Measurements from ENCODE around the gene ECT2. TPM values are rescaled to one million over a fixed set of nuclear protein-coding genes. Genes with fewer than 3 reads are reported as not detected.
"Not testable (repeated sequence)": the region's sequence is repeated elsewhere in the genome, so short reads cannot be mapped to it uniquely, and the experiment has no call there.

Gene ECT2
- total RNA-seq, 1 experiment from 2014 or later: 63.9 TPM

DNA sequence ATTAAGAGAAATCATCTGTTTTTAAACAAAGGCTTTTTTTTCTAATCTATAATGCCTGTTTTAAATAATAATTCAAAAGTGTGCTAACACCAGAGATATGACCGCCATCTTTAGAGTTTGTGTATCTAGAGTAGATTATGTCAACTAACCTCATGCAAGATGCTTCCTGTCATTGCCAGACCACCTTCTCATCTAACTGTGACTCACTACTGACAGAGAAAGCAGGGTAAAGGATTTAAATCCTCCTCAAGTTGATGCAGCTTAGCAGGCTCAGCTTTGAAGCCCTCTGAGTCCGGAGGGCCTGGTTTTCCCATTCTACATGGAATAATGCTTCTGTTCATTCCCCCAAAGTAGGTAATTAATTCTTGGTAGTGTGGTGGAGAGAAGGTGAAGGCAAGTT is 108.5 kb downstream of the ECT2 start:
- no peak for DNase-seq (ENCODE audit: unreplicated experiment)
- no peaks in the 10 kb centered on the region for H3K9me3 Mint-ChIP-seq (ENCODE audit: unreplicated experiment)
- TF ChIP-seq, protein P1, sequence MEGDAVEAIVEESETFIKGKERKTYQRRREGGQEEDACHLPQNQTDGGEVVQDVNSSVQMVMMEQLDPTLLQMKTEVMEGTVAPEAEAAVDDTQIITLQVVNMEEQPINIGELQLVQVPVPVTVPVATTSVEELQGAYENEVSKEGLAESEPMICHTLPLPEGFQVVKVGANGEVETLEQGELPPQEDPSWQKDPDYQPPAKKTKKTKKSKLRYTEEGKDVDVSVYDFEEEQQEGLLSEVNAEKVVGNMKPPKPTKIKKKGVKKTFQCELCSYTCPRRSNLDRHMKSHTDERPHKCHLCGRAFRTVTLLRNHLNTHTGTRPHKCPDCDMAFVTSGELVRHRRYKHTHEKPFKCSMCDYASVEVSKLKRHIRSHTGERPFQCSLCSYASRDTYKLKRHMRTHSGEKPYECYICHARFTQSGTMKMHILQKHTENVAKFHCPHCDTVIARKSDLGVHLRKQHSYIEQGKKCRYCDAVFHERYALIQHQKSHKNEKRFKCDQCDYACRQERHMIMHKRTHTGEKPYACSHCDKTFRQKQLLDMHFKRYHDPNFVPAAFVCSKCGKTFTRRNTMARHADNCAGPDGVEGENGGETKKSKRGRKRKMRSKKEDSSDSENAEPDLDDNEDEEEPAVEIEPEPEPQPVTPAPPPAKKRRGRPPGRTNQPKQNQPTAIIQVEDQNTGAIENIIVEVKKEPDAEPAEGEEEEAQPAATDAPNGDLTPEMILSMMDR (IDR thresholded peaks at IDR 0.05; ENCODE audit: unreplicated experiment): no peak
- ChIA-PET CTCF (no interaction called here), POLR2A (no interaction called here)
- peaks cover 26% of the 10 kb centered on the region for H3K27me3 Mint-ChIP-seq (ENCODE audit: insufficient read depth, unreplicated experiment)
- H3K4me1 Mint-ChIP-seq (ENCODE audit: insufficient read depth, unreplicated experiment): no peaks in the 10 kb centered on the region
- intact Hi-C loops (cut with micrococcal nuclease): no loop called here
- H3K4me3 Mint-ChIP-seq (ENCODE audit: unreplicated experiment): no peak overlapping the region
- H3K27ac Mint-ChIP-seq (ENCODE audit: low read depth, unreplicated experiment): no peak overlapping the region
- no TSS peak for BruUV-seq (replicated peaks)
- H3K36me3 Mint-ChIP-seq (ENCODE audit: insufficient read depth, unreplicated experiment): no peaks in the 10 kb centered on the region

DNA sequence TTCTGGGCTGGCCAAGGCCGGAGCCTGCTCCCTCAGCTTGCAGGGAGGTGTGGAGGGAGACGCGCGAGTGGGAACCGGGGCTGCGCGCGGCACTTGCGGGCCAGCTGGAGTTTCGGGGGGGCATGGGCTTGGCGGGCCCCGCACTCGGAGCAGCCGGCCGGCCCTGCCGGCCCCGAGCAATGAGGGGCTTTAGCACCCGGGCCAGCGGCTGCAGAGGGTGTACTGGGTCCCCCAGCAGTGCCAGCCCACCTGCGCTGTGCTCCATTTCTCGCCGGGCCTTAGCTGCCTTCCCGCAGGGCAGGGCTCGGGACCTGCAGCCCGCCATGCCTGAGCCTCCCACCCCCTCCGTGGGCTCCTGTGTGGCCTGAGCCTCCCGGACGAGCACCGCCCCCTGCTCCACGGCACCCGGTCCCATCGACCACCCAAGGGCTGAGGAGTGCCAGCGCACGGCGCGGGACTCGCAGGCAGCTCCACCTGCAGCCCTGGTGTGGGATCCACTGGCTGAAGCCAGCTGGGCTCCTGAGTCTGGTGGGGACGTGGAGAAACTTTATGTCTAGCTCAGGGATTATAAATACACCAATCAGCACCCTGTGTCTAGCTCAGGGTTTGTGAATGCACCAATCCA is 116.3 kb downstream of the ECT2 start:
- H3K4me1 Mint-ChIP-seq (ENCODE audit: insufficient read depth, unreplicated experiment): peaks cover 14% of the 10 kb centered on the region
- H3K36me3 Mint-ChIP-seq (ENCODE audit: insufficient read depth, unreplicated experiment); BruUV-seq (replicated peaks); H3K4me3 Mint-ChIP-seq (ENCODE audit: unreplicated experiment); H3K9me3 Mint-ChIP-seq (ENCODE audit: unreplicated experiment); CTCF ChIA-PET; H3K27ac Mint-ChIP-seq (ENCODE audit: low read depth, unreplicated experiment); DNase-seq (ENCODE audit: unreplicated experiment); intact Hi-C loops (cut with micrococcal nuclease): not testable (repeated sequence)
- POLR2A ChIA-PET: interaction anchor here (0.7 kb wide), 1 partner anchor 16 kb away, joined by 3 read pairs; no protein-coding TSS in a partner anchor
- H3K27me3 Mint-ChIP-seq (ENCODE audit: insufficient read depth, unreplicated experiment): peaks cover 23% of the 10 kb centered on the region

DNA sequence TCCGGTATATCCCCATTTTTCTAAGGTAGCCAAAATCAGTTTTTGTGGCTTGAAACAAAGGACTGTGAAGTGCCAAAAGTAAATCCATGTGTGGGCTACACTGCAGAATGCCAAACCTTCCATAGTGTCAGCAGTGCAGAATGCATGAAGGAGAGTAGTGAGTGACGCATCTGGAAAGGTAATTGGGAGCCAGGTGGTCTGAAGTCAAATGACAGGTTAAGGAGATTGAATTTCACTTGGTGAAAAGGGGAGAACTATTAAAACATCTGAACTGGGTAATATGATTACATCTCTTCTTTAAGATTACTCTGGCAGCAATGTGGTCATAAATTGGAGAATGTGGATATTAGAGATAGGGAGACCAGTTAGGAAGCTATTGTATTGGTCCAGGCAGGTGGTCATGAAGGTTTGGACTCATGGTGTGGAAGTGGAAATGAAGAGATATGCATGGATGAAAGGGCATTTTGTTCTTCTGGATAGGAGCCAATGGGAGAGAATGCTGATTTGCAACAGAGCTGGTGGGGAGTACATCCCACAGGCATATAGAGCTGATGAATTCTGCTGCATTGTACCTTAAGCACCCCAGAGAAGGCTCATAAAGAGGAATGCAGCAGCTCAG is 118.2 kb downstream of the ECT2 start:
- H3K27ac Mint-ChIP-seq (ENCODE audit: low read depth, unreplicated experiment): no peak overlapping the region
- peaks cover 14% of the 10 kb centered on the region for H3K4me1 Mint-ChIP-seq (ENCODE audit: insufficient read depth, unreplicated experiment)
- DNase-seq (ENCODE audit: unreplicated experiment): peak; percentile 11
- no peak overlapping the region for H3K4me3 Mint-ChIP-seq (ENCODE audit: unreplicated experiment)
- H3K36me3 Mint-ChIP-seq (ENCODE audit: insufficient read depth, unreplicated experiment): no peaks in the 10 kb centered on the region
- CTCF ChIA-PET: interaction anchor here (0.9 to 1.4 kb wide), 3 partner anchors 13 to 33 kb away, joined by 3 to 5 read pairs (median 4); no protein-coding TSS in a partner anchor
- POLR2A ChIA-PET: interaction anchor here (0.7 to 1.2 kb wide), 4 partner anchors 8 to 688 kb away, joined by 3 to 4 read pairs (median 3); no protein-coding TSS in a partner anchor
- intact Hi-C loops (cut with micrococcal nuclease): no loop called here
- H3K27me3 Mint-ChIP-seq (ENCODE audit: insufficient read depth, unreplicated experiment): peaks cover 23% of the 10 kb centered on the region
- TF ChIP-seq, protein P1 (IDR thresholded peaks at IDR 0.05; ENCODE audit: unreplicated experiment): no peak
- no peaks in the 10 kb centered on the region for H3K9me3 Mint-ChIP-seq (ENCODE audit: unreplicated experiment)
- no TSS peak for BruUV-seq (replicated peaks)

DNA sequence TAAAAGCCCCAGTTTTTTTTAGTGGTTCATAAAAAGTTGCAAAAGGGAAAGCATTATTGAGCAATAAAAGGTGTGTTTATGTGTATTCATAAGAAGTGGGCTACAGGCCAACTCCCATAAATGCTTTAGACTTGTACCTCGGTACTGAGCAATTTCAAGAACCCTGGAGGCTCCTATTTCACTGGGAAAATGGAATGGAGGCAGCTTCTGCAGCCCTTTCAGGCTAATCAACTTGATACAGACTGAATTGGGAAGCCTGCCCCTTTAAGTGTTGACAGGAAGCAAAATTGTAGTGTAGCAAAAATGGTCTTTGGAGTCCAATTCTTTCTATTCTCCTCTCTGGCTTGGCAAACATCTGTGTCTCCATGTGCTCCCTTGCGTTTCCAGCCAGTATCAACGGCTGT is 118.8 kb downstream of the ECT2 start:
- Mint-ChIP-seq H3K9me3 (ENCODE audit: unreplicated experiment) (no peaks in the 10 kb centered on the region), H3K36me3 (ENCODE audit: insufficient read depth, unreplicated experiment) (no peaks in the 10 kb centered on the region), H3K27me3 (ENCODE audit: insufficient read depth, unreplicated experiment) (peaks cover 18% of the 10 kb centered on the region), H3K27ac (ENCODE audit: low read depth, unreplicated experiment) (no peak overlapping the region), H3K4me3 (ENCODE audit: unreplicated experiment) (no peak overlapping the region), H3K4me1 (ENCODE audit: insufficient read depth, unreplicated experiment) (peaks cover 14% of the 10 kb centered on the region)
- peak; percentile 93 for DNase-seq (ENCODE audit: unreplicated experiment)
- intact Hi-C loops (cut with micrococcal nuclease): no loop called here
- no TSS peak for BruUV-seq (replicated peaks)
- CTCF ChIA-PET: interaction anchor here (0.6 to 1.4 kb wide), 4 partner anchors 14 to 62 kb away, joined by 3 to 5 read pairs (median 4); no protein-coding TSS in a partner anchor
- TF ChIP-seq, protein P1 (IDR thresholded peaks at IDR 0.05; ENCODE audit: unreplicated experiment): no peak
- POLR2A ChIA-PET: interaction anchor here (0.7 to 1.2 kb wide), 4 partner anchors 9 to 687 kb away, joined by 3 to 4 read pairs (median 3); no protein-coding TSS in a partner anchor
